GM12878 (cell line): Measurements from ENCODE around the gene C1QTNF5. TPM values are rescaled to one million over a fixed set of nuclear protein-coding genes. Genes with fewer than 3 reads are reported as not detected.
A peak's percentile ranks its signal among the peaks of the same experiment; 100 is the strongest.

Experiments
- ATAC-seq: fragments of 200-7000 bp; cut with Tn5 transposase; 3 replicates; pipeline ENCODE4 v1.9.1; 2020; ENCODE audit warnings: mild to moderate bottlenecking, moderate library complexity
- BruUV-seq: library from RNA; stranded (reverse); fragments of 400-500 nt; replicated peaks from 2 replicates; lab custom pipeline; 2021; lab: Mats Ljungman, UMichigan
- CTCF ChIA-PET: fragments of 300-600 bp; sonication (Branson Sonifier 250); formaldehyde crosslinking; extraction: SDS; loops from one replicate; lab custom pipeline; 2021; ENCODE audit warnings: inconsistent platforms; lab: Yijun Ruan, JAX
- POLR2A ChIA-PET: fragments of 350-600 bp; formaldehyde crosslinking; extraction: SDS; loops from one replicate; lab custom pipeline; 2021; ENCODE audit warnings: inconsistent platforms; lab: Charles Lee
- RAD21 ChIA-PET: fragments of 300-600 bp; sonication (Branson Sonifier 250); formaldehyde crosslinking; loops from one replicate; lab custom pipeline; 2023; ENCODE audit warnings: antibody characterized with exemption; ENCODE audit not compliant: unreplicated experiment; lab: Charles Lee
- SMC1A ChIA-PET: fragments of 300-600 bp; sonication (Branson Sonifier 250); formaldehyde crosslinking; loops from one replicate; lab custom pipeline; 2023; ENCODE audit not compliant: unreplicated experiment, uncharacterized antibody; lab: Charles Lee
- DNase-seq: peaks from one replicate; pipeline ENCODE4 v3.0.0-alpha.2; 2011; ENCODE audit warnings: low read depth, low spot score
- FAIRE-seq: peaks from 3 replicates; lab custom pipeline; 2011; peaks lifted over from hg19 to GRCh38; lab: Jason Lieb, UNC
- H2AFZ ChIP-seq: 2 replicates; pipeline ENCODE4 v1.6.0; 2011; ENCODE audit warnings: low read depth, low read length, control low read depth; ENCODE audit not compliant: control insufficient read depth
- H3K27ac ChIP-seq: 2 replicates; pipeline ENCODE4 v1.5.1; 2011; ENCODE audit warnings: control low read depth; ENCODE audit not compliant: control insufficient read depth, insufficient read depth
- H3K27me3 ChIP-seq, 2 experiments: replicated peaks in 1 of 2; 2 replicates each; pipeline versions ENCODE4 v1.6.0 to v1.6.1; 2011; ENCODE audit warnings: low read length in 1 of 2; ENCODE audit not compliant: control insufficient read depth in 2 of 2, insufficient read depth in 2 of 2
- H3K36me3 ChIP-seq, 2 experiments: 2 replicates each; pipeline ENCODE4 v1.5.1; 2011; ENCODE audit warnings: low read length in 1 of 2; ENCODE audit not compliant: control insufficient read depth in 2 of 2, insufficient read depth in 2 of 2
- H3K4me1 ChIP-seq: 2 replicates; pipeline ENCODE4 v1.6.1; 2011; ENCODE audit warnings: mild to moderate bottlenecking, low read length, moderate library complexity, mixed read lengths; ENCODE audit not compliant: control insufficient read depth, insufficient read depth
- H3K4me2 ChIP-seq: 2 replicates; pipeline ENCODE4 v1.6.0; 2011; ENCODE audit warnings: control low read depth; ENCODE audit not compliant: control insufficient read depth, insufficient read depth
- H3K4me3 ChIP-seq: fragments of 200-600 bp; sonication (generic); 2 replicates; pipeline ENCODE4 v1.5.1; 2016
- H3K79me2 ChIP-seq: 2 replicates; pipeline ENCODE4 v1.6.0; 2011; ENCODE audit warnings: low read length; ENCODE audit not compliant: control insufficient read depth, insufficient read depth
- H3K9ac ChIP-seq: 2 replicates; pipeline ENCODE4 v1.8.0; 2011; ENCODE audit warnings: low read length, control low read depth, mixed read lengths; ENCODE audit not compliant: control insufficient read depth, insufficient read depth
- H3K9me3 ChIP-seq: replicated peaks from 3 replicates; pipeline ENCODE4 v1.5.1; 2011; ENCODE audit warnings: mild to moderate bottlenecking, low read length; ENCODE audit not compliant: control insufficient read depth, insufficient read depth
- H4K20me1 ChIP-seq: 2 replicates; pipeline ENCODE4 v1.6.0; 2011; ENCODE audit not compliant: control insufficient read depth, insufficient read depth
- CBX5 ChIP-seq: sonication (generic); IDR thresholded peaks from 2 replicates; pipeline ENCODE4 v1.6.1; 2016; ENCODE audit warnings: low read depth, moderate library complexity, mild to moderate bottlenecking, inconsistent platforms
- WGBS: methylation state at CpG from one replicate; pipeline ENCODE4 v1.1.6; 2016; ENCODE audit warnings: low lambda C conversion rate; ENCODE audit not compliant: insufficient replicate concordance, insufficient coverage; ENCODE audit errors: missing lambda C conversion rate; 5-methylcytosine and 5-hydroxymethylcytosine counted together
- in situ Hi-C: fragments of 300-500 bp; cut with MboI; formaldehyde crosslinking; loops from 9 replicates; pipeline ENCODE4 v1.14.3; 2018; ENCODE audit warnings: mixed read lengths
- intact Hi-C: fragments of 100-400 bp; cut with micrococcal nuclease; formaldehyde crosslinking; loops from one replicate; pipeline ENCODE4 v1.14.2; 2022; ENCODE audit not compliant: unreplicated experiment
- microRNA-seq: library from miRNA; unstranded; fragments of <30 nt; microRNA quantifications from one replicate; pipeline ENCODE4, GENCODE V29; 2018
- polyA plus RNA-seq, 11 experiments: library from polyadenylated mRNA; depleted of rRNA in 4 of 11; unstranded in 6 of 11; stranded (reverse) in 5 of 11; fragments of >200 nt; fragmentation: Nextera tagmentation in 4 of 11; fragmentation: Illumina TruSeq in 1 of 11; extraction: Ambion mirVana in 4 of 11; extraction: Trizol in 1 of 11; gene quantifications; 1 replicate in 1 of 11; 2 replicates in 10 of 11; pipeline versions ENCODE4 v1.2.1 to v1.2.3, GENCODE V29; 2011 to 2016; ENCODE audit warnings: inconsistent platforms in 2 of 11, missing spikeins in 2 of 11, low read depth in 1 of 11
- small RNA-seq: library from RNA; depleted of rRNA; stranded (forward); fragments of <200 nt; gene quantifications from one replicate; pipeline ENCODE3, GENCODE V24; 2014
- total RNA-seq, 4 experiments: library from RNA; depleted of rRNA in 3 of 4; stranded (reverse); fragments of >200 nt in 3 of 4; fragmentation: Illumina TruSeq in 1 of 4; extraction: Trizol in 1 of 4; gene quantifications; 2 replicates each; pipeline versions ENCODE4 v1.2.1 to v1.2.3, GENCODE V29; 2013 to 2021
- TF ChIP-seq, protein P1 (sequence below): fragments of 450-650 bp; IDR thresholded peaks from 2 replicates; pipeline ENCODE4 v1.6.1; 2018; ENCODE audit warnings: borderline replicate concordance, mild to moderate bottlenecking; ENCODE audit not compliant: partially characterized antibody

C1QTNF5 gene
- total and polyA plus RNA-seq, 10 of the 15 experiments (the other 5 are each of a cell fraction or from before 2014, with no cell fraction given) = not detected

- ChIA-PET RAD21 (no interaction called here), CTCF (interaction anchor here (1.0 to 2.2 kb wide), 5 partner anchors 13 to 35 kb away, joined by 3 to 8 read pairs (median 4); no protein-coding TSS in a partner anchor), SMC1A (no interaction called here), POLR2A (interaction anchor here (0.6 to 1.2 kb wide), 2 partner anchors 18 to 27 kb away, joined by 3 read pairs; no protein-coding TSS in a partner anchor)
- no TSS peak for BruUV-seq
- H2AFZ ChIP-seq = no peak overlapping the region
- in situ Hi-C loops (no loop called here), intact Hi-C loops (no loop called here)
- 98% methylated on average over 10 of the region's 10 CpGs for WGBS
- no peaks in the 10 kb centered on the region for H3K79me2 ChIP-seq
- no peak overlapping the region for H3K4me2 ChIP-seq
- H3K4me1 ChIP-seq = no peaks in the 10 kb centered on the region
- no peak overlapping the region for H3K4me3 ChIP-seq
- H3K9me3 ChIP-seq = peaks cover 3% of the 10 kb centered on the region; the same call in 2 of the 3 replicates
- H3K27me3 ChIP-seq = no peaks in the 10 kb centered on the region
- H3K9ac ChIP-seq = no peak overlapping the region
- DNase-seq (no peak), ATAC-seq (no peak), FAIRE-seq (no peak)
- peak; percentile 81; the same call in 1 of the 2 replicates for TF ChIP-seq CBX5
- TF ChIP-seq, protein P1, sequence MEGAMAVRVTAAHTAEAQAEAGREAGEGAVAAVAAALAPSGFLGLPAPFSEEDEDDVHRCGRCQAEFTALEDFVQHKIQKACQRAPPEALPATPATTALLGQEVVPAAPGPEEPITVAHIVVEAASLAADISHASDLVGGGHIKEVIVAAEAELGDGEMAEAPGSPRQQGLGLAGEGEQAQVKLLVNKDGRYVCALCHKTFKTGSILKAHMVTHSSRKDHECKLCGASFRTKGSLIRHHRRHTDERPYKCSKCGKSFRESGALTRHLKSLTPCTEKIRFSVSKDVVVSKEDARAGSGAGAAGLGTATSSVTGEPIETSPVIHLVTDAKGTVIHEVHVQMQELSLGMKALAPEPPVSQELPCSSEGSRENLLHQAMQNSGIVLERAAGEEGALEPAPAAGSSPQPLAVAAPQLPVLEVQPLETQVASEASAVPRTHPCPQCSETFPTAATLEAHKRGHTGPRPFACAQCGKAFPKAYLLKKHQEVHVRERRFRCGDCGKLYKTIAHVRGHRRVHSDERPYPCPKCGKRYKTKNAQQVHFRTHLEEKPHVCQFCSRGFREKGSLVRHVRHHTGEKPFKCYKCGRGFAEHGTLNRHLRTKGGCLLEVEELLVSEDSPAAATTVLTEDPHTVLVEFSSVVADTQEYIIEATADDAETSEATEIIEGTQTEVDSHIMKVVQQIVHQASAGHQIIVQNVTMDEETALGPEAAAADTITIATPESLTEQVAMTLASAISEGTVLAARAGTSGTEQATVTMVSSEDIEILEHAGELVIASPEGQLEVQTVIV = no peak
- no peak overlapping the region for H3K27ac ChIP-seq
- no peaks in the 10 kb centered on the region for H4K20me1 ChIP-seq
- peaks cover 7 to 31% of the 10 kb centered on the region in 2 experiments for H3K36me3 ChIP-seq
Observed at GRCh38 chr11:119290894-119291497, 49.7 kb downstream of the C1QTNF5 start.

Small RNA genes within 50 kb of the gene (microRNA-seq; reads per million reads assigned to microRNA genes)
- not detected for gene MIR6756

Small RNA genes within 50 kb of the gene (small RNA-seq; reads per million reads assigned to genes)
- gene RF01225 = not detected
- not detected for gene RNU6-262P

Other genes starting within 250 kb of the C1QTNF5 start
Only the 7 nearest of the 12 such genes appear.
- gene NHERF4, start 155.4 kb downstream of the C1QTNF5 start, total RNA-seq (2014; rRNA removed) = not detected in 2 replicates
- gene NHERF4, start 155.4 kb downstream of the C1QTNF5 start, total RNA-seq (2014; rRNA removed; fragmentation: Illumina TruSeq; extraction: Trizol) = not detected in 2 replicates
- 0.15 TPM in 1 of 2 replicates, not detected in the other for gene NHERF4, start 155.4 kb downstream of the C1QTNF5 start, total RNA-seq (2021)
- gene NHERF4, start 155.4 kb downstream of the C1QTNF5 start, polyA plus RNA-seq (2011; rRNA removed) = not detected in 2 replicates
- not detected in 2 replicates for gene NHERF4, start 155.4 kb downstream of the C1QTNF5 start, polyA plus RNA-seq (2014; fragmentation: Illumina TruSeq; extraction: Trizol)
- gene NHERF4, start 155.4 kb downstream of the C1QTNF5 start, polyA plus RNA-seq (2014; fragmentation: Nextera tagmentation; extraction: Ambion mirVana) = not detected
- gene NHERF4, start 155.4 kb downstream of the C1QTNF5 start, polyA plus RNA-seq (2014; rRNA removed) = not detected in 2 replicates
- gene NHERF4, start 155.4 kb downstream of the C1QTNF5 start, polyA plus RNA-seq (2016; fragmentation: Nextera tagmentation; extraction: Ambion mirVana) = not detected
- gene CBL, start 134.5 kb downstream of the C1QTNF5 start, total RNA-seq (2014; rRNA removed) = 9.3 and 9.6 TPM in 2 replicates
- gene CBL, start 134.5 kb downstream of the C1QTNF5 start, total RNA-seq (2014; rRNA removed; fragmentation: Illumina TruSeq; extraction: Trizol) = 9.4 and 10.0 TPM in 2 replicates
- 25.4 and 27.1 TPM in 2 replicates for gene CBL, start 134.5 kb downstream of the C1QTNF5 start, total RNA-seq (2021)
- gene CBL, start 134.5 kb downstream of the C1QTNF5 start, polyA plus RNA-seq (2011; rRNA removed) = 14.5 and 18.4 TPM in 2 replicates
- gene CBL, start 134.5 kb downstream of the C1QTNF5 start, polyA plus RNA-seq (2014; fragmentation: Illumina TruSeq; extraction: Trizol) = 21.5 and 25.9 TPM in 2 replicates
- 1 to 10 TPM; 3.9 to 7.6 TPM for gene CBL, start 134.5 kb downstream of the C1QTNF5 start, polyA plus RNA-seq (2014; fragmentation: Nextera tagmentation; extraction: Ambion mirVana)
- 11.6 and 12.1 TPM in 2 replicates for gene CBL, start 134.5 kb downstream of the C1QTNF5 start, polyA plus RNA-seq (2014; rRNA removed)
- gene CBL, start 134.5 kb downstream of the C1QTNF5 start, polyA plus RNA-seq (2016; fragmentation: Nextera tagmentation; extraction: Ambion mirVana) = 1 to 10 TPM; 8.2 to 8.8 TPM
- gene MCAM, start 23.8 kb downstream of the C1QTNF5 start, total RNA-seq (2014; rRNA removed) = 17.6 TPM in 2 replicates
- gene MCAM, start 23.8 kb downstream of the C1QTNF5 start, total RNA-seq (2014; rRNA removed; fragmentation: Illumina TruSeq; extraction: Trizol) = 10.0 TPM in 2 replicates
- 17.9 and 19.7 TPM in 2 replicates for gene MCAM, start 23.8 kb downstream of the C1QTNF5 start, total RNA-seq (2021)
- 2.5 and 4.1 TPM in 2 replicates for gene MCAM, start 23.8 kb downstream of the C1QTNF5 start, polyA plus RNA-seq (2011; rRNA removed)
- 7.4 and 12.1 TPM in 2 replicates for gene MCAM, start 23.8 kb downstream of the C1QTNF5 start, polyA plus RNA-seq (2014; fragmentation: Illumina TruSeq; extraction: Trizol)
- gene MCAM, start 23.8 kb downstream of the C1QTNF5 start, polyA plus RNA-seq (2014; fragmentation: Nextera tagmentation; extraction: Ambion mirVana) = 1 to 10 TPM; 3.1 to 4.5 TPM
- 13.2 and 16.5 TPM in 2 replicates for gene MCAM, start 23.8 kb downstream of the C1QTNF5 start, polyA plus RNA-seq (2014; rRNA removed)
- gene MCAM, start 23.8 kb downstream of the C1QTNF5 start, polyA plus RNA-seq (2016; fragmentation: Nextera tagmentation; extraction: Ambion mirVana) = 1 to 10 TPM; 7.8 to 8.7 TPM
- gene RNF26, start 6.4 kb downstream of the C1QTNF5 start, total RNA-seq (2014; rRNA removed) = 3.7 and 5.3 TPM in 2 replicates
- 7.1 and 7.2 TPM in 2 replicates for gene RNF26, start 6.4 kb downstream of the C1QTNF5 start, total RNA-seq (2014; rRNA removed; fragmentation: Illumina TruSeq; extraction: Trizol)
- 29.9 and 31.1 TPM in 2 replicates for gene RNF26, start 6.4 kb downstream of the C1QTNF5 start, total RNA-seq (2021)
- gene RNF26, start 6.4 kb downstream of the C1QTNF5 start, polyA plus RNA-seq (2011; rRNA removed) = 7.0 and 16.6 TPM in 2 replicates
- 10.4 and 18.7 TPM in 2 replicates for gene RNF26, start 6.4 kb downstream of the C1QTNF5 start, polyA plus RNA-seq (2014; fragmentation: Illumina TruSeq; extraction: Trizol)
- 1 to 10 TPM; 2.8 to 4.2 TPM for gene RNF26, start 6.4 kb downstream of the C1QTNF5 start, polyA plus RNA-seq (2014; fragmentation: Nextera tagmentation; extraction: Ambion mirVana)
- gene RNF26, start 6.4 kb downstream of the C1QTNF5 start, polyA plus RNA-seq (2014; rRNA removed) = 20.9 and 25.6 TPM in 2 replicates
- 10 to 100 TPM; 52.2 to 54.5 TPM for gene RNF26, start 6.4 kb downstream of the C1QTNF5 start, polyA plus RNA-seq (2016; fragmentation: Nextera tagmentation; extraction: Ambion mirVana)
- not detected in 2 replicates for gene MFRP, start 5.8 kb upstream of the C1QTNF5 start, total RNA-seq (2014; rRNA removed)
- not detected in 2 replicates for gene MFRP, start 5.8 kb upstream of the C1QTNF5 start, total RNA-seq (2014; rRNA removed; fragmentation: Illumina TruSeq; extraction: Trizol)
- not detected in 2 replicates for gene MFRP, start 5.8 kb upstream of the C1QTNF5 start, total RNA-seq (2021)
- not detected in 2 replicates for gene MFRP, start 5.8 kb upstream of the C1QTNF5 start, polyA plus RNA-seq (2011; rRNA removed)
- not detected in 2 replicates for gene MFRP, start 5.8 kb upstream of the C1QTNF5 start, polyA plus RNA-seq (2014; fragmentation: Illumina TruSeq; extraction: Trizol)
- gene MFRP, start 5.8 kb upstream of the C1QTNF5 start, polyA plus RNA-seq (2014; fragmentation: Nextera tagmentation; extraction: Ambion mirVana) = not detected
- gene MFRP, start 5.8 kb upstream of the C1QTNF5 start, polyA plus RNA-seq (2014; rRNA removed) = not detected in 2 replicates
- gene MFRP, start 5.8 kb upstream of the C1QTNF5 start, polyA plus RNA-seq (2016; fragmentation: Nextera tagmentation; extraction: Ambion mirVana) = not detected
- not detected in 2 replicates for gene USP2, start 40.8 kb upstream of the C1QTNF5 start, total RNA-seq (2014; rRNA removed)
- gene USP2, start 40.8 kb upstream of the C1QTNF5 start, total RNA-seq (2014; rRNA removed; fragmentation: Illumina TruSeq; extraction: Trizol) = not detected in 2 replicates
- gene USP2, start 40.8 kb upstream of the C1QTNF5 start, total RNA-seq (2021) = 0.13 TPM in 1 of 2 replicates, not detected in the other
- 0.04 TPM in 1 of 2 replicates, not detected in the other for gene USP2, start 40.8 kb upstream of the C1QTNF5 start, polyA plus RNA-seq (2011; rRNA removed)
- gene USP2, start 40.8 kb upstream of the C1QTNF5 start, polyA plus RNA-seq (2014; fragmentation: Illumina TruSeq; extraction: Trizol) = 0.09 TPM in 1 of 2 replicates, not detected in the other
- gene USP2, start 40.8 kb upstream of the C1QTNF5 start, polyA plus RNA-seq (2014; fragmentation: Nextera tagmentation; extraction: Ambion mirVana) = under 1 TPM in 1 of 2 experiments, not detected in 1; 0.04 TPM
- 0.03 TPM in 2 replicates for gene USP2, start 40.8 kb upstream of the C1QTNF5 start, polyA plus RNA-seq (2014; rRNA removed)
- under 1 TPM in 1 of 2 experiments, not detected in 1; 0.11 TPM for gene USP2, start 40.8 kb upstream of the C1QTNF5 start, polyA plus RNA-seq (2016; fragmentation: Nextera tagmentation; extraction: Ambion mirVana)
- 3.3 and 4.2 TPM in 2 replicates for gene THY1, start 82.3 kb upstream of the C1QTNF5 start, total RNA-seq (2014; rRNA removed)
- 2.4 and 2.7 TPM in 2 replicates for gene THY1, start 82.3 kb upstream of the C1QTNF5 start, total RNA-seq (2014; rRNA removed; fragmentation: Illumina TruSeq; extraction: Trizol)
- 2.4 and 3.1 TPM in 2 replicates for gene THY1, start 82.3 kb upstream of the C1QTNF5 start, total RNA-seq (2021)
- gene THY1, start 82.3 kb upstream of the C1QTNF5 start, polyA plus RNA-seq (2011; rRNA removed) = 6.0 and 20.1 TPM in 2 replicates
- 8.4 and 9.3 TPM in 2 replicates for gene THY1, start 82.3 kb upstream of the C1QTNF5 start, polyA plus RNA-seq (2014; fragmentation: Illumina TruSeq; extraction: Trizol)
- 1 to 10 TPM in 1 of 2 experiments, under 1 TPM in 1; 0.86 to 2.6 TPM for gene THY1, start 82.3 kb upstream of the C1QTNF5 start, polyA plus RNA-seq (2014; fragmentation: Nextera tagmentation; extraction: Ambion mirVana)
- 4.1 and 7.3 TPM in 2 replicates for gene THY1, start 82.3 kb upstream of the C1QTNF5 start, polyA plus RNA-seq (2014; rRNA removed)
- 1 to 10 TPM; 2.3 to 3.8 TPM for gene THY1, start 82.3 kb upstream of the C1QTNF5 start, polyA plus RNA-seq (2016; fragmentation: Nextera tagmentation; extraction: Ambion mirVana)